RWPE2 (cell line): Measurements from ENCODE around the gene ANK3.

ENCODE experiments used
- ATAC-seq: fragments of 200-7000 bp; cut with Tn5 transposase; 3 replicates; pipeline ENCODE4 v1.9.1; 2021; ENCODE audit warnings: low read depth
- DNase-seq: peaks from one replicate; pipeline ENCODE4 v3.0.0-alpha.2; 2020; ENCODE audit warnings: low spot score
- H3K27ac ChIP-seq: fragments of 450-650 bp; 2 replicates; pipeline ENCODE4 v1.5.1; 2017; ENCODE audit warnings: mild to moderate bottlenecking; ENCODE audit not compliant: poor library complexity, severe bottlenecking
- H3K27me3 ChIP-seq: fragments of 250-450 bp; sonication (Bioruptor Pico); 2 replicates; pipeline ENCODE4 v1.5.1; 2021; ENCODE audit warnings: mild to moderate bottlenecking, moderate library complexity; ENCODE audit not compliant: insufficient read depth, poor library complexity, severe bottlenecking
- H3K36me3 ChIP-seq: fragments of 250-450 bp; sonication (Bioruptor Pico); 2 replicates; pipeline ENCODE4 v1.5.1; 2020; ENCODE audit warnings: low read depth, mild to moderate bottlenecking, moderate library complexity
- H3K4me1 ChIP-seq: fragments of 250-450 bp; sonication (Bioruptor Pico); 2 replicates; pipeline ENCODE4 v1.5.1; 2021; ENCODE audit warnings: mild to moderate bottlenecking, moderate library complexity; ENCODE audit not compliant: insufficient read depth, poor library complexity, severe bottlenecking
- H3K4me3 ChIP-seq: fragments of 250-450 bp; sonication (Bioruptor Pico); 2 replicates; pipeline ENCODE4 v1.5.1; 2021; ENCODE audit warnings: mild to moderate bottlenecking, moderate library complexity; ENCODE audit not compliant: severe bottlenecking
- H3K9me3 ChIP-seq: fragments of 250-450 bp; sonication (Bioruptor Pico); 2 replicates; pipeline ENCODE4 v1.5.1; 2021; ENCODE audit warnings: mild to moderate bottlenecking, moderate library complexity; ENCODE audit not compliant: severe bottlenecking
- CTCF ChIP-seq: fragments of 450-650 bp; IDR thresholded peaks from one replicate; pipeline ENCODE4 v1.5.1; 2017; ENCODE audit warnings: mild to moderate bottlenecking, moderate library complexity; ENCODE audit not compliant: poor library complexity, severe bottlenecking

Gene ANK3

GRCh38 chr10:60098677-60099601 is 290.7 kb downstream of the ANK3 start:
- ATAC-seq (no peak), DNase-seq (no peak)
- TF ChIP-seq CTCF = no peak

GRCh38 chr10:60096761-60097513 is 292.7 kb downstream of the ANK3 start:
- H3K4me3 ChIP-seq = no peak overlapping the region
- no peak for TF ChIP-seq CTCF
- no peaks in the 10 kb centered on the region for H3K4me1 ChIP-seq
- H3K9me3 ChIP-seq = no peaks in the 10 kb centered on the region
- DNase-seq (no peak), ATAC-seq (no peak)
- H3K36me3 ChIP-seq = no peaks in the 10 kb centered on the region
- H3K27me3 ChIP-seq = no peaks in the 10 kb centered on the region
- H3K27ac ChIP-seq = no peak overlapping the region

More at GRCh38 chr10:60098677-60099601, 290.7 kb downstream of the ANK3 start:
- H3K27me3 ChIP-seq = no peaks in the 10 kb centered on the region
- no peaks in the 10 kb centered on the region for H3K4me1 ChIP-seq
- no peak overlapping the region for H3K4me3 ChIP-seq
- H3K27ac ChIP-seq = no peak overlapping the region
- no peaks in the 10 kb centered on the region for H3K36me3 ChIP-seq
- H3K9me3 ChIP-seq = no peaks in the 10 kb centered on the region

GRCh38 chr10:60093317-60093716 is 296.4 kb downstream of the ANK3 start:
- Histone ChIP-seq H3K9me3 (no peaks in the 10 kb centered on the region), H3K4me3 (no peak overlapping the region), H3K27ac (no peak overlapping the region), H3K27me3 (no peaks in the 10 kb centered on the region), H3K36me3 (no peaks in the 10 kb centered on the region), H3K4me1 (no peaks in the 10 kb centered on the region)
- no peak for TF ChIP-seq CTCF
- no peak for DNase-seq
- no peak for ATAC-seq

- TF ChIP-seq CTCF = no peak
- ATAC-seq (no peak), DNase-seq (no peak)
- H3K27me3 ChIP-seq = no peaks in the 10 kb centered on the region
- H3K27ac ChIP-seq = no peak overlapping the region
- H3K4me3 ChIP-seq = no peak overlapping the region
- no peaks in the 10 kb centered on the region for H3K36me3 ChIP-seq
- no peaks in the 10 kb centered on the region for H3K4me1 ChIP-seq
- H3K9me3 ChIP-seq = no peaks in the 10 kb centered on the region
These were observed 302.8 kb downstream of the ANK3 start for GRCh38 chr10:60086862-60087261.
